WTC11 (cell line): ENCODE results near the gene STAC2. TPM values are rescaled to one million over a fixed set of nuclear protein-coding genes. Genes with fewer than 3 reads are reported as not detected.

Experiments used
- ATAC-seq: fragments of 200-7000 bp; cut with Tn5 transposase; 2 replicates; pipeline ENCODE4 v1.10.0; 2021; ENCODE audit warnings: mild to moderate bottlenecking, moderate library complexity
- CTCF ChIA-PET: fragments of 300-600 bp; sonication (Branson Sonifier 250); formaldehyde crosslinking; loops from one replicate; lab custom pipeline; 2021; ENCODE audit warnings: antibody characterized with exemption; lab: Charles Lee
- POLR2A ChIA-PET: fragments of 350-600 bp; sonication (Branson Sonifier 250); formaldehyde crosslinking; loops from one replicate; lab custom pipeline; 2021; ENCODE audit warnings: antibody characterized with exemption; lab: Charles Lee
- DNase-seq: peaks from one replicate; pipeline ENCODE4 v3.0.0; 2021; ENCODE audit warnings: low spot score
- H3K27ac Mint-ChIP-seq: 2 replicates; pipeline ENCODE4 v1.8.0; 2021; ENCODE audit warnings: mixed read lengths
- H3K27me3 Mint-ChIP-seq: 2 replicates; pipeline ENCODE4 v1.8.0; 2021; ENCODE audit warnings: low read depth, mild to moderate bottlenecking, moderate library complexity, mixed read lengths
- H3K36me3 Mint-ChIP-seq: 2 replicates; pipeline ENCODE4 v1.8.0; 2021; ENCODE audit warnings: mixed read lengths
- H3K4me1 Mint-ChIP-seq: 2 replicates; pipeline ENCODE4 v1.8.0; 2022; ENCODE audit warnings: mixed read lengths
- H3K4me3 Mint-ChIP-seq: 2 replicates; pipeline ENCODE4 v1.8.0; 2021; ENCODE audit warnings: mild to moderate bottlenecking, moderate library complexity, mixed read lengths
- H3K9me3 Mint-ChIP-seq: 2 replicates; pipeline ENCODE4 v1.8.0; 2021; ENCODE audit warnings: mixed read lengths
- AFF4 ChIP-seq: sonication (generic); formaldehyde crosslinking; IDR thresholded peaks from 2 replicates; pipeline ENCODE4 v1.8.1; 2023; ENCODE audit warnings: mild to moderate bottlenecking, missing genetic modification reagents, borderline replicate concordance
- CBFB ChIP-seq: sonication (generic); formaldehyde crosslinking; IDR thresholded peaks from 2 replicates; pipeline ENCODE4 v1.8.1; 2022; ENCODE audit warnings: mild to moderate bottlenecking, low read depth, missing genetic modification reagents
- CDX4 ChIP-seq: fragments of 250-450 bp; sonication (Bioruptor Pico); IDR thresholded peaks from 2 replicates; pipeline ENCODE4 v1.9.0; 2021; ENCODE audit warnings: moderate library complexity, mild to moderate bottlenecking, inconsistent platforms, borderline replicate concordance
- CTCF ChIP-seq: fragments of 200-600 bp; IDR thresholded peaks from 2 replicates; pipeline ENCODE4 v1.8.0; 2022; ENCODE audit warnings: antibody characterized with exemption
- E2F4 ChIP-seq: sonication (generic); formaldehyde crosslinking; IDR thresholded peaks from 2 replicates; pipeline ENCODE4 v1.8.1; 2022; ENCODE audit warnings: low read depth, mild to moderate bottlenecking, moderate library complexity, missing genetic modification reagents, borderline replicate concordance
- E2F5 ChIP-seq: sonication (generic); formaldehyde crosslinking; IDR thresholded peaks from 2 replicates; pipeline ENCODE4 v1.8.1; 2022; ENCODE audit warnings: mild to moderate bottlenecking, moderate library complexity, missing genetic modification reagents
- FOXK1 ChIP-seq: sonication (generic); formaldehyde crosslinking; IDR thresholded peaks from 2 replicates; pipeline ENCODE4 v1.8.0; 2022; ENCODE audit warnings: mild to moderate bottlenecking, moderate library complexity, missing genetic modification reagents
- FOXP1 ChIP-seq: sonication (generic); formaldehyde crosslinking; IDR thresholded peaks from 2 replicates; pipeline ENCODE4 v1.8.0; 2022; ENCODE audit warnings: missing genetic modification reagents, mild to moderate bottlenecking, moderate library complexity, borderline replicate concordance
- HMGXB4 ChIP-seq: sonication (generic); formaldehyde crosslinking; IDR thresholded peaks from 2 replicates; pipeline ENCODE4 v1.8.1; 2023; ENCODE audit warnings: mild to moderate bottlenecking, moderate library complexity, missing genetic modification reagents
- IRF1 ChIP-seq: sonication (generic); formaldehyde crosslinking; IDR thresholded peaks from 2 replicates; pipeline ENCODE4 v1.8.0; 2023; ENCODE audit warnings: missing genetic modification reagents
- OVOL2 ChIP-seq: fragments of 250-450 bp; sonication (Bioruptor Pico); IDR thresholded peaks from 2 replicates; pipeline ENCODE4 v1.9.0; 2021; ENCODE audit warnings: mild to moderate bottlenecking, borderline replicate concordance
- ZBTB21 ChIP-seq: sonication (generic); formaldehyde crosslinking; IDR thresholded peaks from 2 replicates; pipeline ENCODE4 v1.8.1; 2023; ENCODE audit warnings: mild to moderate bottlenecking, missing genetic modification reagents, borderline replicate concordance
- ZNF263 ChIP-seq: sonication (generic); formaldehyde crosslinking; IDR thresholded peaks from 2 replicates; pipeline ENCODE4 v1.8.1; 2022; ENCODE audit warnings: low read depth, mild to moderate bottlenecking, moderate library complexity, missing genetic modification reagents
- total RNA-seq: library from RNA; stranded (reverse); gene quantifications from 3 replicates; pipeline ENCODE4 v1.2.3, GENCODE V29; 2021

The STAC2 gene
- total RNA-seq, 1 experiment from 2014 or later = 4.2 TPM

- no peak overlapping the region for H3K4me3 Mint-ChIP-seq
- peaks cover 22% of the 10 kb centered on the region for H3K4me1 Mint-ChIP-seq
- DNase-seq (peak; percentile 98), ATAC-seq (peak; percentile 92)
- H3K36me3 Mint-ChIP-seq = no peaks in the 10 kb centered on the region
- ChIA-PET CTCF (interaction anchor here (0.6 to 15.5 kb wide), 53 partner anchors 8 to 847 kb away, joined by 3 to 626 read pairs (median 5); partner anchors contain the start of genes ARL5C, CACNB1, CDK12 and FBXL20), POLR2A (interaction anchor here (0.8 to 1.5 kb wide), 4 partner anchors 9 to 80 kb away, joined by 3 to 6 read pairs (median 5); no protein-coding TSS in a partner anchor)
- no peak overlapping the region for H3K27ac Mint-ChIP-seq
- H3K9me3 Mint-ChIP-seq = no peaks in the 10 kb centered on the region
- H3K27me3 Mint-ChIP-seq = no peaks in the 10 kb centered on the region; the same call in 1 of the 2 replicates
- TF ChIP-seq CTCF (peak; percentile 94), FOXK1 (CRISPR knock-in tag) (no peak)
Observed at GRCh38 chr17:39244600-39245570, 19.1 kb upstream of the STAC2 start.

GRCh38 chr17:39244016-39244599 is 18.4 kb upstream of the STAC2 start:
- Mint-ChIP-seq H3K4me1 (peaks cover 27% of the 10 kb centered on the region), H3K4me3 (no peak overlapping the region), H3K27me3 (no peaks in the 10 kb centered on the region; the same call in 1 of the 2 replicates), H3K9me3 (no peaks in the 10 kb centered on the region), H3K36me3 (no peaks in the 10 kb centered on the region), H3K27ac (no peak overlapping the region)
- no peak for ATAC-seq
- POLR2A ChIA-PET = interaction anchor here (0.5 to 1.5 kb wide), 5 partner anchors 8 to 79 kb away, joined by 3 to 6 read pairs (median 5); no protein-coding TSS in a partner anchor
- peak; percentile 33 for DNase-seq
- 0 out of 2 replicates have a peak, but pooled peaks have one; percentile 10 for TF ChIP-seq ZBTB21 (CRISPR knock-in tag)
- TF ChIP-seq CDX4 (CRISPR knock-in tag) = no peak
- TF ChIP-seq AFF4 = no peak
- TF ChIP-seq HMGXB4 (CRISPR knock-in tag) = 0 out of 2 replicates have a peak, but pooled peaks have one; percentile 38
- TF ChIP-seq E2F4 = no peak
- no peak for TF ChIP-seq E2F5 (CRISPR knock-in tag)
- TF ChIP-seq FOXP1 (CRISPR knock-in tag) = no peak
- TF ChIP-seq OVOL2 (CRISPR knock-in tag) = no peak
- no peak for TF ChIP-seq IRF1 (CRISPR knock-in tag)
- peak; percentile 86 for TF ChIP-seq ZNF263 (CRISPR knock-in tag)
- TF ChIP-seq CBFB (CRISPR knock-in tag) = no peak
- CTCF ChIA-PET = interaction anchor here (0.6 to 15.5 kb wide), 53 partner anchors 8 to 848 kb away, joined by 3 to 626 read pairs (median 5); partner anchors contain the start of genes ARL5C, CACNB1, CDK12 and FBXL20
